Caco-2 (cell line): ENCODE measurements around the gene ATXN7. TPM values are rescaled to one million over a fixed set of nuclear protein-coding genes. Genes with fewer than 3 reads are reported as not detected.

Experiments
- BruUV-seq: library from RNA; stranded (reverse); fragments of 400-500 nt; replicated peaks from 2 replicates; lab custom pipeline; 2021; lab: Mats Ljungman, UMichigan
- CTCF ChIA-PET: fragments of 300-600 bp; sonication (Branson Sonifier 250); formaldehyde crosslinking; loops from one replicate; lab custom pipeline; 2022; ENCODE audit warnings: antibody characterized with exemption; lab: Charles Lee
- POLR2A ChIA-PET: fragments of 300-600 bp; sonication (Branson Sonifier 250); formaldehyde crosslinking; loops from one replicate; lab custom pipeline; 2022; ENCODE audit warnings: antibody characterized with exemption; lab: Charles Lee
- DNase-seq, 2 experiments: peaks; one replicate each; pipeline versions ENCODE4 v3.0.0 to v3.0.0-alpha.2; 2020 to 2022
- H3K27me3 ChIP-seq: replicated peaks from 2 replicates; pipeline ENCODE4 v1.6.0; 2011; ENCODE audit warnings: low read length; ENCODE audit not compliant: control insufficient read depth, insufficient read depth
- H3K36me3 ChIP-seq: 2 replicates; pipeline ENCODE4 v1.5.1; 2011; ENCODE audit warnings: low read length; ENCODE audit not compliant: control insufficient read depth, insufficient read depth
- H3K4me1 ChIP-seq: fragments of 250-450 bp; sonication (Bioruptor Pico); 2 replicates; pipeline ENCODE4 v1.5.1; 2020; ENCODE audit warnings: mild to moderate bottlenecking
- H3K4me3 ChIP-seq: 2 replicates; pipeline ENCODE4 v1.5.1; 2011; ENCODE audit warnings: low read depth, mild to moderate bottlenecking, control low read depth, low read length
- H3K9me3 ChIP-seq: fragments of 250-450 bp; sonication (Bioruptor Pico); 2 replicates; pipeline ENCODE4 v1.5.1; 2020; ENCODE audit warnings: mild to moderate bottlenecking, moderate library complexity
- H3K27ac Mint-ChIP-seq: one replicate; pipeline ENCODE4 v1.8.0; 2022; ENCODE audit warnings: mixed read lengths; ENCODE audit not compliant: unreplicated experiment
- H3K27me3 Mint-ChIP-seq: one replicate; pipeline ENCODE4 v1.8.0; 2022; ENCODE audit warnings: mixed read lengths; ENCODE audit not compliant: insufficient read depth, unreplicated experiment
- H3K36me3 Mint-ChIP-seq: one replicate; pipeline ENCODE4 v1.8.0; 2022; ENCODE audit warnings: mild to moderate bottlenecking, mixed read lengths; ENCODE audit not compliant: insufficient read depth, unreplicated experiment
- H3K4me1 Mint-ChIP-seq: one replicate; pipeline ENCODE4 v1.8.0; 2022; ENCODE audit warnings: low read depth, mixed read lengths; ENCODE audit not compliant: unreplicated experiment
- H3K4me3 Mint-ChIP-seq: one replicate; pipeline ENCODE4 v1.8.0; 2022; ENCODE audit warnings: mild to moderate bottlenecking, moderate library complexity, mixed read lengths; ENCODE audit not compliant: unreplicated experiment
- H3K9me3 Mint-ChIP-seq: one replicate; pipeline ENCODE4 v1.8.0; 2022; ENCODE audit warnings: mixed read lengths; ENCODE audit not compliant: unreplicated experiment
- CTCF ChIP-seq, 2 experiments: fragments of 200-600 bp in 1 of 2; IDR thresholded peaks; 1 replicate in 1 of 2; 2 replicates in 1 of 2; pipeline versions ENCODE4 v1.5.1 to v1.8.0; 2011 to 2022; ENCODE audit warnings: antibody characterized with exemption in 1 of 2, control low read depth in 1 of 2, inconsistent platforms in 1 of 2, low read depth in 1 of 2, low read length in 1 of 2, mild to moderate bottlenecking in 1 of 2, moderate library complexity in 1 of 2; ENCODE audit not compliant: insufficient read depth in 1 of 2, severe bottlenecking in 1 of 2, unreplicated experiment in 1 of 2
- intact Hi-C: fragments of 100-400 bp; cut with micrococcal nuclease; formaldehyde crosslinking; loops from one replicate; pipeline ENCODE4 v1.10.0; 2022; ENCODE audit not compliant: unreplicated experiment
- total RNA-seq: library from RNA; stranded (reverse); gene quantifications from 2 replicates; pipeline ENCODE4 v1.2.3, GENCODE V29; 2022

ATXN7 gene
- total RNA-seq, 1 experiment from 2014 or later = 22.5 TPM

DNA sequence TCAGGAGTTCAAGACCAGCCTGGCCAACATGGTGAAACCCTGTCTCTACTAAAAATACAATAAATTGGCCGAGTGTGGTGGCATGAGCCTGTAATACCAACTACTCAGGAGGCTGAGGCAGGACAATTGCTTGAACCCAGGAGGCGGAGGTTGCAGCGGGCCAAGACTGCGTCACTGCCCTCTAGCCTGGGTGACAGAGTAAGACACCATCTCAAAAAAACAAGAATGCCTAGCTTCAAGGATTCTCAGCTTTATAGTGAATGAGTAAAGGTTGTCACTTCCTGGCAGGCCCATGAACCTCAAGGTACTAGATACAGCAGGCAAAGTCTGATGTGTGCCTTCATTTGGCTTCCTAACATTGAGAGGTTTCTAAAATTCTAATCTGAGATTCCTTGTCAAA, 14.5 kb upstream of the ATXN7 start:
- H3K9me3 ChIP-seq = no peaks in the 10 kb centered on the region
- DNase-seq = no peak
- ChIA-PET CTCF (no interaction called here), POLR2A (no interaction called here)
- no TSS peak for BruUV-seq
- intact Hi-C loops = no loop called here
- H3K27me3 ChIP-seq = no peaks in the 10 kb centered on the region
- no peak overlapping the region for H3K4me3 ChIP-seq
- TF ChIP-seq CTCF (IDR thresholded peaks at IDR 0.05; ENCODE audit: insufficient read depth in 1 of 2, low read depth in 1 of 2, low read length in 1 of 2, severe bottlenecking in 1 of 2, unreplicated experiment in 1 of 2) = no peak
- Mint-ChIP-seq H3K4me3 (no peak overlapping the region), H3K27me3 (no peaks in the 10 kb centered on the region), H3K36me3 (no peaks in the 10 kb centered on the region), H3K4me1 (peaks cover 9% of the 10 kb centered on the region), H3K27ac (no peak overlapping the region), H3K9me3 (no peaks in the 10 kb centered on the region)
- no peaks in the 10 kb centered on the region for H3K36me3 ChIP-seq
- peaks cover 34% of the 10 kb centered on the region for H3K4me1 ChIP-seq

DNA sequence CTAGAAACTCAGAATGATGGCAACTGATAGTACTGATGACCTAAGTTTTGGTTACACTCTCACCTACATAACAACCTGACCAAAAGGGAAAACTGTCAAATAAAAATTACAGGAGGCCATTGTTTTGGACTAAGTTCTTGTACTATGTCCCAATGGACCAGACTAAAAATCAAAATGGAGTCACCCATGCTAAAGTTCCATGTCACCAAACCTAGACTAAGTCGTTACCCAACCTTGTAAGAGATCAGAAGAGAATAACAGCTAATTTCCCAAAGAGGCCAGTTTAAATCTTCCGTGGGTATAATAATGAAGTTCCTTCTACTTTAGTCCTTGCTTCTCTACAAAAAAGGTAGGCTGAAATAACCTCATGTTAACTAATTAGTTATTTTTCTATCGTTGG, 12.4 kb upstream of the ATXN7 start:
- Histone ChIP-seq H3K36me3 (no peaks in the 10 kb centered on the region), H3K4me3 (no peak overlapping the region), H3K27me3 (no peaks in the 10 kb centered on the region), H3K9me3 (no peaks in the 10 kb centered on the region), H3K4me1 (peaks cover 15% of the 10 kb centered on the region)
- H3K36me3 Mint-ChIP-seq = no peaks in the 10 kb centered on the region
- intact Hi-C loops = no loop called here
- H3K27ac Mint-ChIP-seq = no peak overlapping the region
- no TSS peak for BruUV-seq
- peaks cover 9% of the 10 kb centered on the region for H3K4me1 Mint-ChIP-seq
- no peaks in the 10 kb centered on the region for H3K9me3 Mint-ChIP-seq
- H3K27me3 Mint-ChIP-seq = no peaks in the 10 kb centered on the region
- POLR2A ChIA-PET = no interaction called here
- no peak for TF ChIP-seq CTCF (IDR thresholded peaks at IDR 0.05; ENCODE audit: insufficient read depth in 1 of 2, low read depth in 1 of 2, low read length in 1 of 2, severe bottlenecking in 1 of 2, unreplicated experiment in 1 of 2)
- CTCF ChIA-PET = no interaction called here
- DNase-seq = no peak
- H3K4me3 Mint-ChIP-seq = no peak overlapping the region

DNA sequence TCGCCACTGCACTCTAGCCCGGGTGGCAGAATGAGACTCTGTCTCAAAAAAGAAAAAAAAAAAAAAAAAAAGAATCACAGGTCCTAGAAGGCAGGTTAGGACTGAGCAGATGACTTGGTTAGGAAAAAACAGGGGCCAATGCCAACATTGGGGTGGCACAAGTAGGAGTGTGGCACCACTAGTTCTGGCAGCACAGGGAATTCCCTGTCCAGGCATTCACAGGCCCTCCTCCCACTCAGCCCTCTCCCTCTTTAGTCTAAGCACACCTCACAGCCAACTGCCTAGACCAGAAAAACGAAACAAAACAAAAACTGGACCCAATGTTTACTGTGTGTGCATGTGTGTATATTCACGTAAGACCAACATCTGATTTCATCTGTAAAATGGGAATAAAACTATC, 10.6 kb upstream of the ATXN7 start:
- no peak overlapping the region for H3K4me3 Mint-ChIP-seq
- intact Hi-C loops = no loop called here
- no peaks in the 10 kb centered on the region for H3K27me3 Mint-ChIP-seq
- Histone ChIP-seq H3K4me1 (peaks cover 4% of the 10 kb centered on the region), H3K4me3 (no peak overlapping the region), H3K27me3 (no peaks in the 10 kb centered on the region), H3K36me3 (no peaks in the 10 kb centered on the region), H3K9me3 (no peaks in the 10 kb centered on the region)
- TF ChIP-seq CTCF (IDR thresholded peaks at IDR 0.05; ENCODE audit: insufficient read depth in 1 of 2, low read depth in 1 of 2, low read length in 1 of 2, severe bottlenecking in 1 of 2, unreplicated experiment in 1 of 2) = no peak
- H3K27ac Mint-ChIP-seq = no peak overlapping the region
- POLR2A ChIA-PET = no interaction called here
- H3K4me1 Mint-ChIP-seq = peaks cover 4% of the 10 kb centered on the region
- H3K36me3 Mint-ChIP-seq = no peaks in the 10 kb centered on the region
- H3K9me3 Mint-ChIP-seq = no peaks in the 10 kb centered on the region
- no peak for DNase-seq
- no TSS peak for BruUV-seq
- CTCF ChIA-PET = interaction anchor here (0.7 kb wide), 1 partner anchor 63 kb away, joined by 4 read pairs; no protein-coding TSS in a partner anchor
